GM11168 (cell line): ENCODE data around the gene CYB5B.

Experiments
- in situ Hi-C: fragments of 300-500 bp; cut with MboI; formaldehyde crosslinking; loops from one replicate; pipeline ENCODE4 v1.12.0; 2022; ENCODE audit warnings: low sequenced_read_pairs; ENCODE audit not compliant: unreplicated experiment

CYB5B gene, protein sequence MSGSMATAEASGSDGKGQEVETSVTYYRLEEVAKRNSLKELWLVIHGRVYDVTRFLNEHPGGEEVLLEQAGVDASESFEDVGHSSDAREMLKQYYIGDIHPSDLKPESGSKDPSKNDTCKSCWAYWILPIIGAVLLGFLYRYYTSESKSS

GRCh38 chr16:69424053-69424934 lies at the start of gene CYB5B:
TSS of gene CYB5B (plus strand) at chr16:69424619. CDS start at chr16:69424684, 65 bp downstream.
- in situ Hi-C loops, result no loop called here

DNA sequence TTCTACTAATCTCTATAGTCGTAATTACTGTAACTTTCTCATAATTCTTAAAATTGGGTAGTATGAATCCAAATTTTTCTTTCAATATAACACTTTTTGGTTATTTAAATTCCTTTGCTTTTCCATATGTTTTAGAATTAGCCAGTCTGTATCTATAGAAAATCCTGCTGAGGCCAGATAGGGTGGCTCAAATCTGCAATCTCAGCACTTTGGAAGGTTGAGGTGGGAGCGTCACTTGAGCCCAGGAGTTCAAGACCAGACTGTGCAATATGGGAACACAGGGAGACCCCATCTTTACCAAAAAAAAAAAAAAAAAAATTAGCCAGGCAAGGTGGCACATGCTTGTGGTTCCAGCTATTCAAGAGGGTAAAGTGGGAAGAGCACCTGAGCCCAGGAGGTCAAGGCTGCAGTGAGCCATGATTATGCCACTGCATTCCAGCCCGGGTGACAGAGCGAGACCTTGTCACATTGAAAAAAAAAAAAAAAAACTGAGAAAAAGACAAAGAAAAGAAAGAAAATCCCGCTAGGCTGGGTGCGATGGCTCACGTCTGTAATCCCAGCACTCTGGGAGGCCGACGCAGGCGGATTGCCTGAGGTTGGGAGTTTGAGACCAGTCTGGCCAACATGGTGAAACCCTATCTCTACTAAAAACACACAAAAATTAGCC lies 47.9 kb upstream of the CYB5B start:
- in situ Hi-C loops, result no loop called here

DNA sequence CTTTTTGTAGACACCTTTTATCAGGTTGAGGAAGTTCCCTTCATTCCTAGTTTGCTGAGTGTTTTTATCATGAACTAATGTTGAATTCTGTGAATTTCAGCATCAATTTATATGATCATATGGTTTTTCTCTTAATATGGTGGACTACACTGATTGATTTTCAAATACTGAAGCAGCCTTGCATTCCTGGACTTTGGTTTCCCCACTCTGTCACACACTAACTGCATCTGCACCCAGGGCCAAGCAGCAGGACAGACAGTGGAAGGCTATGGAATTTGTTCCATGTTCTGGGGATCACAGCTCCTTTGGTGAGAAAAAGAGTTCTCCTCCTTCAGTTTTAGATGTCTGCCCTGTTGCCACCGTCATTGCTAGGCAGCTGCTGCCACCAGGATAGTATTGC lies 46.4 kb upstream of the CYB5B start:
- in situ Hi-C loops, result no loop called here

- in situ Hi-C loops, result no loop called here
Observed at GRCh38 chr16:69378760-69379159, 45.7 kb upstream of the CYB5B start.

- in situ Hi-C loops, result no loop called here
Observed at GRCh38 chr16:69381231-69381630, 43.2 kb upstream of the CYB5B start.

GRCh38 chr16:69382421-69382820 lies 42.0 kb upstream of the CYB5B start:
- in situ Hi-C loops, result no loop called here

- in situ Hi-C loops, result no loop called here
Observed at GRCh38 chr16:69384974-69385373, 39.4 kb upstream of the CYB5B start.

DNA sequence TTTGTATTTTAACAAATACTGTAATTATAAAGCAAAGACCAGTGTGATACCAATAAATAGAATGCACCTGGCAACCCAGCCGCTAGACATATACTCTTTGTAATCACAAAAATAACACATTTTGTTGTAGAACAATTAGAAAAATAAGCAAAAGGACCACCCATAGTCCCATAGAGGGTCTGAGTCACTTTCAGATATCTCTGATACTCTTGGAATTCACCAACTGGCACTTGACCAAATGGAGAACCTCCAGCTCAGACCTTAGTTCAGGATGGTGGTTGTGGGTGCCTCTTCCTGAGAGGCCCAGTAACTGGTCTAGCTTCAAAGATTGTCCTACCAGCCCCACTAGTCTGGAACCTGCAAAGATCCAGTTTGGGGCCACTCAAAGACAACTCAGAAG lies 37.8 kb upstream of the CYB5B start:
- in situ Hi-C loops, result no loop called here

DNA sequence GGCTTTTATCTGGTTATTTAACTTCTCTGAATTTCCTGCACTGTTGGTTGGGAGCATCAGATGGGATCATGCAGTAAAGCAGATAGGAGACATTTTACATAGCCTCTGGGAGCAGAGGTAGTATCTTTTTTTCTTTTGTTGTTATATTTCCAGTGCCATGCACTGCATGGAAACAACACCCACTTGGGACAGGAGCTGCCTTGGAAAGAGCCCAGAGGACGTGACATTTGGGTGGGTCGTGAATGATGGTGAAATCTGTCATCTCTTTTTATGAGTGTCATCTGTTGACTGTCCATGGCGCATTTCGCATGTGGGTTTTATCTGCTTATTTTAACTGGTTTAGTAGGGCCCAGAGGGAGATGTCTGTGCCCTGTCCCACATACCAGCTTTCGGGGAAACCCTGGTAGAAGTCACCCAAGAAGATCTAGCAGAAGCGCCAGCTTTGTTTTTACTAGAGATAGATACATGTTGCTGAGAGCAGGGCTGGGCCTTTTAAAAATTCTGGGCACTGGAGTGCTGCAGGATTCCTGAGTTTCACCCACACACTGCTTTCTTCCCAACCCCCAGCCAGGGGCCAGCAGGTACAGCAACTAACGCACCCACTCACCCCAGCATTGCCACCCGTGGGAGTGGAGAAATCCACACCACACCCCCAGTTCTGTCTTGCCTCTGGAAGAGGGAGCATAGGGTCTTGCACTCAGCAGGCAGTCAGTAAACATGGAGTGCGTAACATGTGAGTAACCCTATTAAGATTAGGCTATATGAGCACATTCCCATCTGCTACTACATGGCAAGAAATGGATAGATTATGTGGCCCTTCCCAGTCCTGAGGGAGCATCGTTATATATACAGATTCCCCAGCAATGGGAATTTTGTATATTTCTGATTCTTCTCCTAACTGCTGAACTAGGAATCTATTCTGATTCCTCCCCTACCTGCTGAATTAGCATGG lies 30.2 kb upstream of the CYB5B start:
- in situ Hi-C loops, result no loop called here

- in situ Hi-C loops, result no loop called here
Observed at GRCh38 chr16:69395859-69396186, 28.6 kb upstream of the CYB5B start.

GRCh38 chr16:69396187-69397061 lies 28.0 kb upstream of the CYB5B start:
- in situ Hi-C loops, result no loop called here

DNA sequence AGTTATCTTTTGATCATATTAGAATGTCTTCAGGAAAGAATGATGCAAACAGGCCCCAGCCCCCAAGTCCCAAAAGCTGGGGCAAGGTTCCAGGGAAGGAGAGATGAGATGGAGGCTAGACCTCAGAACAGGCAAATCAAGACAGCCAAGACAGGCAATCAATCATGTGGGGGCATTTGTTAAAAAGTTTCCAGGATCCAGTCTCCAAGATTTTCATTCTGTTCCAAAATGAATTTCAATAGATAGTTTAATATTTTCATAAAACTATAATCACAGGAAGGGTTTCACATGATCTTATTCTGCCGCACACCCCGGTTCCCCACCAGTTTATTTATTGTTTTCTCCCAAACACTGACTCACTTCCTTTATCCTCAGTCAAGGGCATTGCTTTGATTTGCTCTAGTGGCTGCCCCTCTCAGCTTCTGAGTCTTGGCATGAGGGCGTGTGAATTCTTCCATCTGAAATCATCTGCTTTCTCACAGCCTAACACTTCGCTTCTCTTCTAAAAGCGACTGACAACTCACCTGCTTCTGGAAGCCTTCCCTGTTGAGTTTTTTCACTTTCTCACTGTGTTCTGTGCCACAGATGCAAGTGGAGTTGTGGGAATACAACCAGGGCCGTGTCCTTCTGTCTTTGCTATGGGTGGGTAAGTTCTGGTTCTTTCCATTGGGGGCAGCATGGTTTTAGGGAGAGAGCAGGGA lies 26.4 kb upstream of the CYB5B start:
- in situ Hi-C loops, result no loop called here

DNA sequence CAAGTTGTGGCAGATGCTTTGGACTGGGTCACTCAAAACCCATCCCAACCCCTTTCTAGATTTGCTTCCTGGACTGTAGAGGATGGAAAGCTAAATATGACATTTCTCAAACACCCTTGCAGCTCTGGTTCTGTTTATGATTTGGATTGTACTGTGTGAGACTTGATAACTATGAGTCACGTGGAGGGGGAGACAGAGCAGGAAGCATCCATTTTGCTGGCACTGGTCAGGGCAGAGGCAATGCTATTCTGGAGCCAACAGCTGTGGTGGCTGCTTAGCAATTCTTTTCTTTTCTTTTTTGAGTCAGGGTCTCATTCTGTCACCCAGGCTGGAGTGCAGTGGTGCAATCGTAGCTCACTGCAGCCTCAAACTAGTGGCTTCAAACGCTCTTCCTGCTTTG lies 25.1 kb upstream of the CYB5B start:
- in situ Hi-C loops, result no loop called here

DNA sequence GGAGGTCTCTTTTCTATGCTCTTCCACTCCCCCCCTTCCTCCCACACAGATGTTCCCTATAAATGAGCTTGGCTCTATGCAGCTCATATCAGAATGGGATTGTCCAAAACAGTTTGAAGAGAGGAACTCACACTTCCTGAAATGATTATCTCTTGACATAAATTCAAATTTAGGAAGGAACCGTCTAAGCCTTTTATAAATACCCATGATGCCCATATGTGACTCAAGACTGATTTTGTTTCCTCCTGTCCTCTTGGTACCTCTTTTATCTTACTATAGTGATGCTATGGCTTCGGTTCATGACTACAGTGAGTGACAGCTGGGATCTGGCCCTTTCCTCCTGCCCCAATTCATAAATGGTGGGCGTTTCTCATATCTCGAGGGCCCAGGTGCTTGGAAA lies 22.0 kb upstream of the CYB5B start:
- in situ Hi-C loops, result no loop called here

DNA sequence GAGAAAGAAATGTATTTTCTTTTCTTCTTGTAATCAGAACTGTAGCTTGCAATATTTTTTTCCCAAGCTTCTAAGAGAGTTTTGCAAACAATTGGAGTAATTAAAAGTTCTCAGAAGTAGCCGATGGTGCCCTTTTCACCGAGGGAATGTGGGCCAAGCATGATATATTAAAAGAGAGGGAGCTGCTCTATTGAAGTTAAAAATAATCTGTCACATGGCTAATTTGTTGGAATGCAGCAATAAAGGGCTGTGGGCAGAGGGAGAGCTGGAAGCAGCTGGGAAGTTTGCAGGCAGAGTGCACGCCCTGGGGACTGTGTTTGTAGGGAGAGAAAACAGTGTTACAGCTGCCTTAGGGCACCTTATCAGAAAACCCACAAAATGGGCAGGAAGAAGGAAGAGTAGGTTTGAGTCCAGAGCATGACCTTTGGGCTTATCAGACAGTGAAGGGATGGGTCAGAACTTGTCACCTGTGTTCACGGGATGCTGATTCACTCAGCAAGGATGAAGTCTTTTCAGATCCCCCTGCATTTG lies 20.1 kb upstream of the CYB5B start:
- in situ Hi-C loops, result no loop called here

GRCh38 chr16:69405326-69405725 lies 19.1 kb upstream of the CYB5B start:
- in situ Hi-C loops, result no loop called here

GRCh38 chr16:69405757-69406156 lies 18.7 kb upstream of the CYB5B start:
- in situ Hi-C loops, result no loop called here

DNA sequence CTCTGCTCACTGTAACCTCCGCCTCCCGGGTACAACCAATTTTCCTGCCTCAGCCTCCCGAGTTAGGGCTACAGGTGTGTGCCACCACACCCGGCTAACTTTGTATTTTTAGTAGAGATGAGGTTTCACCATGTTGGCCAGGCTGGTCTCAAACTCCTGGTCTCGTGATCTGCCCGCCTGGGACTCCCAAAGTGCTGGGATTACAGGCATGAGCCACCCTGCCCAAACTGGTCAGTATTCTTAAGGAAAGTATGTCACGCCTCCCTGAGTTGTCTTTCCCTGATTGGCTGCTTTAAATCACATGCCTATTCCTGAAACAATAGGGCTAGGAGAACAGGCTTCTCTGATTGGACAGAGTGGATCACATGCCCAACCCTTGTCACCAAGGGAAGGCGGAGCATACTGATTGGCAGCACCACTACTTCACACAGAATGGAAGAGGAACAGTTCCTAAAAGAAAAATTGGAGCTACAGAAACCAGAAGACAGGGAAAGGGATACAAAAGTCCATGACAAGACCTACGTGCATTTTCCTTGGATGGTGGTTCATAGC lies 17.6 kb upstream of the CYB5B start:
- in situ Hi-C loops, result no loop called here
